Fibroblast of lung (primary cell): ENCODE results near the gene MYO3B.

Experiments
- EZH2 ChIP-seq: IDR thresholded peaks from 2 replicates; pipeline ENCODE4 v1.5.1; 2012; ENCODE audit warnings: low read length, control low read depth, mild to moderate bottlenecking; ENCODE audit errors: missing control alignments
- TF ChIP-seq, protein P1 (sequence below), 2 donors: IDR thresholded peaks in 1 of 2; conservative IDR thresholded peaks in 1 of 2; 1 replicate in 1 of 2; 2 replicates in 1 of 2; pipeline ENCODE4 v1.5.1; 2011 to 2012; ENCODE audit warnings: low read length in 2 of 2, control low read depth in 1 of 2, inconsistent platforms in 1 of 2, low read depth in 1 of 2, mild to moderate bottlenecking in 1 of 2

DNA sequence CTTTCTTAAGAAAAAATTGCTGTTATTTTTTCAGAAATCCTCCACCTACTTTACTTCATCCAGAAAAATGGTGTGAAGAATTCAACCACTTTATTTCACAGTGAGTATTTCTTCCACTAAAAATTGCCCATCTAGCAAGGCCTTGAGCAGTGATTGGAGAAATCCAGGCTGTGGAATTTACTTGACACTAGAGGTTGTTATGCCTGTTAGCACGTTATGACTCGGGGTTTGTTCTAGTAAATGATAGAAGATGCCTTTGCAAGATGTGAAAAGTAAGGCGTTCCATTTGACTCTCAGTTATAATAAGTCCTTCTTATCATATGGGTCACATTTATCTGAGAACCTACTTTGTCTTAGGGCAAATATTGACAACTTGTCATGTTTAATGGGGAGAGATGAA lies 157.4 kb downstream of the MYO3B start:
- TF ChIP-seq, protein P1, sequence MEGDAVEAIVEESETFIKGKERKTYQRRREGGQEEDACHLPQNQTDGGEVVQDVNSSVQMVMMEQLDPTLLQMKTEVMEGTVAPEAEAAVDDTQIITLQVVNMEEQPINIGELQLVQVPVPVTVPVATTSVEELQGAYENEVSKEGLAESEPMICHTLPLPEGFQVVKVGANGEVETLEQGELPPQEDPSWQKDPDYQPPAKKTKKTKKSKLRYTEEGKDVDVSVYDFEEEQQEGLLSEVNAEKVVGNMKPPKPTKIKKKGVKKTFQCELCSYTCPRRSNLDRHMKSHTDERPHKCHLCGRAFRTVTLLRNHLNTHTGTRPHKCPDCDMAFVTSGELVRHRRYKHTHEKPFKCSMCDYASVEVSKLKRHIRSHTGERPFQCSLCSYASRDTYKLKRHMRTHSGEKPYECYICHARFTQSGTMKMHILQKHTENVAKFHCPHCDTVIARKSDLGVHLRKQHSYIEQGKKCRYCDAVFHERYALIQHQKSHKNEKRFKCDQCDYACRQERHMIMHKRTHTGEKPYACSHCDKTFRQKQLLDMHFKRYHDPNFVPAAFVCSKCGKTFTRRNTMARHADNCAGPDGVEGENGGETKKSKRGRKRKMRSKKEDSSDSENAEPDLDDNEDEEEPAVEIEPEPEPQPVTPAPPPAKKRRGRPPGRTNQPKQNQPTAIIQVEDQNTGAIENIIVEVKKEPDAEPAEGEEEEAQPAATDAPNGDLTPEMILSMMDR (conservative IDR thresholded peaks at IDR 0.05 in 1 of 2, IDR thresholded peaks at IDR 0.05 in 1 of 2; ENCODE audit: low read depth in 1 of 2, low read length in 2 of 2) = no peak
- TF ChIP-seq EZH2 = no peak
